ENCODE data around the gene OR51I2. TPM values are rescaled to one million over a fixed set of nuclear protein-coding genes. Genes with fewer than 3 reads are reported as not detected.

The OR51I2 gene, protein sequence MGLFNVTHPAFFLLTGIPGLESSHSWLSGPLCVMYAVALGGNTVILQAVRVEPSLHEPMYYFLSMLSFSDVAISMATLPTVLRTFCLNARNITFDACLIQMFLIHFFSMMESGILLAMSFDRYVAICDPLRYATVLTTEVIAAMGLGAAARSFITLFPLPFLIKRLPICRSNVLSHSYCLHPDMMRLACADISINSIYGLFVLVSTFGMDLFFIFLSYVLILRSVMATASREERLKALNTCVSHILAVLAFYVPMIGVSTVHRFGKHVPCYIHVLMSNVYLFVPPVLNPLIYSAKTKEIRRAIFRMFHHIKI
- not detected for total RNA-seq

DNA sequence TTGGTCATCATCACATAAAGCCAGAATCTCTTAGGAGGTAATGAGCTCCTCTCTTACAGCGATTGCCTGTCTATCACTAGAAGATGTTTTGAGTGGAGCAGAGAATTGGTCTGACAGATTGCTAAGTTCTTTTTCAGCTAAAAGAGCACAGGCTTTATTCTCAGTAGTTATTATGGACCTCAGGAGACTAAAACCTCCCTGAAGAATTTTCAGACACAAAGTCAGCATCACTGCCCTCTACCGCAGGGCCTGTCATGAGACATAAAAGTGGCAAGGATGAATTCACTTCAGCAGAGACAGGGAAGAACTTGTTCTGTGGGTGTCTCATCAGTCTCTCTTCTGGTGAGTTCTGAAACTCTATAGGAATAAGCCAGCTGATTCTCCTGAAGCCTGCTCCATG, at the start of gene OR51I2:
Gene OR51I2, plus strand, starts transcription at position 301 of the 400 bp plus-strand sequence. CDS start 4,166 bp downstream, outside the sequence.
- no peak for DNase-seq

DNA sequence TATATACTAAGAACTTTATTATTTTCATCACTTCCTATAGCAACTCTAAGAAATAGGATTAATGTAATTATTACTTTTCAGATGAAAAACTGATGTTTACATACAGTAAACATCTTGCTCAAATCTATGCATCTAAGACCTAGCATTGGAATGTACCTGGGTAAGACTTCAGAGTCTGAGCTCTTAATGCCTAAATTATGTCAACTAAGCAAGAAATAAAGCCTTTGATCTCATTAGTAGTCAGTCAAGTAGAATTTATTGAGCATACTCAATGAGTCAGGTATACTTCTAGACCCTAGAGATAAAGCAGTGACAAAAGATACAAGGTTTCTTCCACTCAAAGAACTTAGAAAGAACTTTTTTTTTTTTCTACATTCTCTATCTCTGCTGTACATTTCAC, 44.0 kb upstream of the OR51I2 start:
- DNase-seq: no peak

DNA sequence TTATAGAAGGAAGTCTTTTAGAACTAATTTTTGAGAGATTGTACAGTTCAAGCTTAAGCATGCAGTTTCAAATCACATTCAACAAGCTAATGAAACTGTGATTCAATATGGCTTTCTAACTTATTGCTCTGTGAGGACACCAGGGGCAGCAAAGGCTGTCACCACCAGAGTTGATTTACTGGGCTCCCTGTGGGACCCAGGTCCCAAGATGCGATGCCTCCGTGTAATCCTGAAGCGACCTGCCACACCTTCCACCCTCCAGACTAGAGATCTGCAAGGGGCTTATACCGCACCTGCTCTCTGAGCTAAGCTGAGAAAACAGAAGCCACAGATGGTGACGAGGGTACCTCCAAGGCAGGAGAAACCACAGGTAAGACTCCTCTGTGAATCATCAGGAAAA, 28.1 kb upstream of the OR51I2 start:
- DNase-seq: no peak

DNA sequence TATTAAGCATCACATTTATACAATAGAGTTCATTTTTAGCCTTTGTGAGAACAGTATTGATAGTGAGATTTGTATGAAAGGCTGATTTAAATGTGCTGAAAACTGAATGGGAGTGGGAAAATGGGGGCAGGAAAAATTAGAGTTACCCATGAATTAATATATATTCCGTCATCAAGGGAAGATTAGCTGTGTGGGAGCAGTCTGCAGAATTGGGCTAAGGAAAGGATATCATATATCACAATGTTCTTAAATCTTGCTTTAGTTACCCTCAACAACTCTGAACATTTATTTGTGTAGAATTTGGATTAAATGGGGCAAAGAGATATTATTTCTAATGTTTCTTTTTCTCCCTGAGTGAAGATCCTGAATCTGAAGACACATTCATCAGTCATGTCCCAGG, 27.3 kb upstream of the OR51I2 start, which contains the start of gene OR51Q1:
Gene OR51Q1, plus strand, starts transcription at position 301 of the 400 bp plus-strand sequence. Its CDS starts 90 bp downstream, at position 391.
- no peak for DNase-seq

DNA sequence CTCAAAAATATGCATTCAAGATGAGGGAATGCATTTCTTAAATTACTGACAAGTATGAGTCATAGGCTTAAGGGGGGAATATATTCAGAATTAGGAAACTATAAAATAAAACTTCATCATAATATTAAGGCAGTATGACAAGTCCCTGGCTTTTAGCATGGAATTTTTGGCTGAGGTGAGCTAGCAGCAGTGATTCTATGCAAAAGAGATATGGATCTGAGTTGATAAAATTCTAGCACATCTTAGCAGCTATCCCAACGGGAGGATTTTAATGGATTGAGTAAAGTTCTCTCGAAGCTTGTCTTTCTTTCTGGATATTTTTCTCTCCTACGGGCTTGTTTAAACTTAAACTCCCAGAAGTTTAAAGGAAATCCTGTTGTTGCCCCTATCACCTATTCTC, 26.0 kb upstream of the OR51I2 start:
- DNase-seq: no peak

DNA sequence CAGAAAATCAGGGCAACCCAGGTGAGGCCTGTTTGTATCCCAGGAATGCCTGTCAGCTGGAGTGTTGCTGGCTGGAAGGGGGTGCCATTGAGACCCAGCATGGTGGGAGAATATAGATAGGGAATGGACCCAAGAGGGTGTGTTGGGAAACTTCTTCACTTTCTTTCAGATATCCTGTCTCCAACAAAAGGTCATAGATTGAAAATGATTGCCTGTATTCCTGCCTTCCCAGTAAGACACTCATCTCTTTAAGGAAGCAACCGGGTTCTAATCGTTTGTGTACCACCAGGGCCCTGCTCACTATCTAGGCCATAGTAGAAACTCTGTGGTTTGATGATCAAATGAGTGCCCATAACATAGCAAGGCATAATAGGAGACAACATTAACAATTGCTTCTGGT, 7.7 kb upstream of the OR51I2 start, which contains the start of gene OR51I1:
Gene OR51I1, minus strand, starts transcription at position 101 of the 400 bp plus-strand sequence. Its CDS starts 0 bp downstream, at position 101.
- DNase-seq: no peak

DNA sequence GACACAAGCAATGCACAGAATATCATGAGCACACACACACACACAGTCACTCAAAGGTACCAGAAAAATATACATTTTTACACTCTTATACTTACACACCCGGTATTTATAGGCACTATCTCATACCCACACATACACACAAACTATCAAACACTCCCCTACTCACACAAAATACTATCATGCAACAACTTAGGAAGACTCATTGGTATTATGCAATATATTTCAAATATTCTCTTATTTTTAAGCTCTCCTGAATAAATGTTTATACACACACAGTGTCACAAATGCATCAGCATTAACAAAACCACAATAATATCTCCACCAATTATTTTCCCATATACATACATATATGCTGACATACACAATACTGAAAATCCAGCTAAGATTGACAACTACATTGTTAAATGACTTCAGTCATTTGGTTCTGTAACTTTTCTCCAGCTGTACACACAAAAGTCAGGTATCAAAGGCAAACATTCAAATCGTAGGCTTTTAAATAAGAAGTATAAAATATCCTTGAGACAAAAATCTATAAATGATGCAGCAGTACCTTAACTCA, 5.2 kb upstream of the OR51I2 start:
- no peak for DNase-seq

DNA sequence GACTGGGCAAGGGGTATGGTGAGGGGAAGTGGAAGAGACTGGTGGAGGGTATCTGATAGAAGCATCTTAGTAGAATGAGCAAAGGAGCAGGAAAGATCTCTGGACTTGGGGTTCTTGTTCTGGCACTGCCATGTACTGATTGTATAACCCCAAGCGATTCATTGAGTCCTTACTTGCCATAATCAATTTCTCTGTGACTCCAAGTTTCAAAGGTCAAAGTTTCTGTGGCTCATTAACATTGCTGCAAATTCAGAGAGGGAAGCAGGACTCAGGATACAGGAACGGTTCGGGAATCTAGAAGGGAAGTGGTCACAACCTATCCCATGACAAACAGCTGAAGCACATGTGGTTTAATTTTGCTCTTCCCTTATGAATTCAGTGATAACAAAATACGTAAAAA, 309 bp downstream of the OR51I2 start:
- no peak for DNase-seq

DNA sequence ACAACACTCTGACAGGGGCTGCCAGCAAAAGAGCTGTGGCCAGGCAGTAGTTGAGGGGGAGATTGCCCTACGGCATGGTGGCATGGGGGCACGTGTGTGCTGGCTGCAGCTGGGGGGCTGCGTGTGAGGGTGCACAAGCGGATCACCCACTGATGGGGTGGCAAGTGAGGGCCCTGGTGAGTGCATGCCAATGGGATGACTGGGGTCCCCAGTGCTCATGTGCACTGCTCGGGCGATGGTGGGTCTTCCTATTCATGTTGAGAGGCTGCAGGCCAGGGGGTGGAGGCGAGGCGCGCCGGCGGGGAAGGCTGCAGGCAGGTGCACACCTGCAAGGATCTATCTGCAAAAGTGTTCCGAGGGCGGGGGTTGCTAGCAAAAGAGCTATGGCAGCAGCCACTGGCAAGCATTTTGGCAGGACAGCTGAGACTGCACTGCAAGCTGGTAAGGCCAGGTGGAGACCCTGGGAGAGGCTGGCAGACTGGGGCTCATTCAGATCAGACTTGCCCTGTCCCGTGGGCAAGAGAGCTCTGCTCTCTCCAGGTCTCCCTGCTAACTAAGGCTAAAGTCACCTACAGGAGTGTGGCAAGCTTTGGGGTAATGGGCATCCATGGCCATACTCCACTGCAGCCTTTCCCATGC, 12.0 kb downstream of the OR51I2 start:
- no peak for DNase-seq

DNA sequence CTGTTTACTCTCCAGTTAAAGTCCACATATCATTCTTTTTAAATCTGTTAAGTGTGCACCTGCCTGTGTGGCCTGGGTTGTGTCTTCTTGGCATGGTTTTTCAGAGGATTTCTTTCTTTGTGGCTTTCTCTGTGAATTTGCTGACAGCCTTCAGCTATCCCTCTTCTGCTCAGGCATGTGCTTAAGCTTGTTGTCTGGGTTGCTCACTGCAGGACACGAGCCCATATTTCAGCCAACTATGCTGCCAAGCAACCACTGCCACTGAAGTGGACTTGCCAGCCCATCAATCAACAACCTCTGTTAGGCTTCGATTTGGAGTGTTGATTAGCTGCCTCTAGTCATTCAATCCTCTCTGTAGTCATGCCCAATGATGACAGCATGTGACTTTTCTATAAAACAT, 18.4 kb downstream of the OR51I2 start:
- no peak for DNase-seq

DNA sequence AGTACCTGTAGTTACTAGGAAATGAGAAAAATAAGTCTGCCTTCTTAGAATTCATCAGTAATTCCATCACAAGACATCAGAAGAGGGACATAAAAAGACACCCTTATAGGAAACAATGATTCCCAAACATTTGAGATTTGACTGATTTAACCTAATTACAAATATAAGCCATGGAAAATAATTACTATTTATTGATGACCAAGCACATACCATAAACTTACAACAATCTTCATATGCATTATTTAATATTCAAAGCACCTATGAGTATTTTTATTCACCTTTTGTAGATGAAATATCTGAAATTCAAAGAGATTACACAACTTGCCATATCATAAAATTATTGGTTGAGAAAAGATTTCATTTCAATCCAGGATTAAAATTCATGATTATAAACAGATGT, 24.8 kb downstream of the OR51I2 start:
- DNase-seq: no peak

DNA sequence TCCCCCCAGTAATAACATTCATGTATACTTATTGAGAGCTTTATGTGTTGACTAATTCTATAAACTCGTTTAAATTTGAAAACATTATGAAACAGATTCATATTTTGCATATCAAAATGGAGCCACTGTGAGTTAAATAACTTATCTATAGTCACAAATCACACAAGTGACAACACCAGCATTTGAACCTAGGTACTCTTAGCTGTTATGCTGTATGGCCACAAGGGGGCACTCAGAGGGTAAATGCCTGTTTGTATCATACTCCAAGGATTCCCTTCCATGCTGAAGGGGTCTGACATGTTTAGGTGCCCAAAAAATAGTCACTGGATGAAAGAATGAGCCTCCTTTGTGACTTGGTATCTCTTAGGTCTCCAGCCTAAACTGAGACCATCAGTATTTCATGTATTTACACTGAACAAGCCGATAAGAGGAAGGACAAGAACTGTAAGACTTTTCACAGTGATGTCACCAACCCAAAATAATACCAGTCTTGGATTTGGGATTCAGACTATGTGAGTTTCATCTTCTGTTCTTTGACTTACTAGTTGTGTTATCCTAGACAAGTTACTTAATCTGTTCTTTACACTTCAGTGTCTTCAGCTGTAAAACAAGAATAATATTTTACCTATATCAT, 27.2 kb downstream of the OR51I2 start:
- DNase-seq: no peak

DNA sequence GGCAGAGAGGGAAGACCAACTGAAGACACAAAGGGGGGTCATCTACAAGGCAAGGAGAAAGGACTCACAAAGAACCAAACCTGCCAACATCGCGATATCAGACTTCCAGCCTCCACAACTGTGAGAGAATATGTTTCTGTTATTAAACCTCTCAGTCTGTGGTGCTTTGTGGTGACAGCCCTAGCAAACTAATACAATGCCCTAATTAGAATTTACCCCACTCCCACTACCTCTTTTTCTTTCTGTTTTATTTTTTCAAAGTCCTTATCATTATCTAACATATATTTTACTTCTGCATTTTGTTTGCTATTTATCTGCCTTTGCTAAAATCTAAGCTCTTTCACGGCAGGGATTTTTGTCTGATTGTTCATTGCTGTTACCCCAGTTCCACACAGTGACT, 36.9 kb downstream of the OR51I2 start:
- no peak for DNase-seq

DNA sequence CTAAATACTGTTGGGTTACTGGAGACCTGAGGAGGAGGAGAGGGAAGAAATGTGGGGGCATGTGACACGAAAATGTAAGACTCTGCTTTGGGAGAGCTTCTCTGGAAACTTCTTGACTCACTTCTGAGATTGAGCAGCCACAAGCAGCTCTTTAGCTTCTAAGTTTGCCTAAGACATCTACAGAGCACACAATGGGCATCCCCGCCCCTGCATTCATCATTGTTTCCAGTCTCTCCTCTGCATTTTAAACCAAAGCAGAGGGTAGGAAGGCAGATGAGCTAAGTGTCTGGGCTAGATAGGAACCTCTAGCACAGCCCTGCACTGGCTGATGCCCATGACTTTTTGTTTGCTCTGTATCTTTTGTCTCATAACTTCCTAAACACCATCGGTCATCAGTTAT, 37.3 kb downstream of the OR51I2 start:
- DNase-seq: no peak

DNA sequence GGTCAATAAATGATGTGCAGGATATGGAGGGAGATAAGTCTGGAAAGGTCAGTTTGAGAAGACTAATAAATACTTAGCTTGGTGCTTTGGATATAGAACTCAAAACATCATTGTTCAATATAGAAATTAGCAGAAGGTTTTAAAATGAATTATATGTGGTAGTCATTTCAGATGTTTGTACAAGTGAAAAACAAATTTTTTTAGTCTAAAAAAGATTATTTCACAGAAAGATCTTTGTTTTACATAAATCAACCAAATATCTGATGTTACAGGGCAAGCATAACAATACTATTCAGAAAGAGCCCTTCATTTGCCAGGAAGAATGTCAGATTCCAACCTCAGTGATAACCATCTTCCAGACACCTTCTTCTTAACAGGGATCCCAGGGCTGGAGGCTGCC, 39.3 kb downstream of the OR51I2 start, which contains the start of gene OR52D1:
Gene OR52D1, plus strand, starts transcription at position 301 of the 400 bp plus-strand sequence. Its CDS starts 22 bp downstream, at position 323.
- DNase-seq: no peak

DNA sequence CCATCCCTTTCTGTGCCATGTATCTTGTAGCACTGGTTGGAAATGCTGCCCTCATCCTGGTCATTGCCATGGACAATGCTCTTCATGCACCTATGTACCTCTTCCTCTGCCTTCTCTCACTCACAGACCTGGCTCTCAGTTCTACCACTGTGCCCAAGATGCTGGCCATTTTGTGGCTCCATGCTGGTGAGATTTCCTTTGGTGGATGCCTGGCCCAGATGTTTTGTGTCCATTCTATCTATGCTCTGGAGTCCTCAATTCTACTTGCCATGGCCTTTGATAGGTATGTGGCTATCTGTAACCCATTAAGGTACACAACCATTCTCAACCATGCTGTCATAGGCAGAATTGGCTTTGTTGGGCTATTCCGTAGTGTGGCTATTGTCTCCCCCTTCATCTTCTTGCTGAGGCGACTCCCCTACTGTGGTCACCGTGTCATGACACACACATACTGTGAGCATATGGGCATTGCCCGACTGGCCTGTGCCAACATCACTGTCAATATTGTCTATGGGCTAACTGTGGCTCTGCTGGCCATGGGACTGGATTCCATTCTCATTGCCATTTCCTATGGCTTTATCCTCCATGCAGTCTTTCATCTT, 39.8 kb downstream of the OR51I2 start:
- DNase-seq: no peak

DNA sequence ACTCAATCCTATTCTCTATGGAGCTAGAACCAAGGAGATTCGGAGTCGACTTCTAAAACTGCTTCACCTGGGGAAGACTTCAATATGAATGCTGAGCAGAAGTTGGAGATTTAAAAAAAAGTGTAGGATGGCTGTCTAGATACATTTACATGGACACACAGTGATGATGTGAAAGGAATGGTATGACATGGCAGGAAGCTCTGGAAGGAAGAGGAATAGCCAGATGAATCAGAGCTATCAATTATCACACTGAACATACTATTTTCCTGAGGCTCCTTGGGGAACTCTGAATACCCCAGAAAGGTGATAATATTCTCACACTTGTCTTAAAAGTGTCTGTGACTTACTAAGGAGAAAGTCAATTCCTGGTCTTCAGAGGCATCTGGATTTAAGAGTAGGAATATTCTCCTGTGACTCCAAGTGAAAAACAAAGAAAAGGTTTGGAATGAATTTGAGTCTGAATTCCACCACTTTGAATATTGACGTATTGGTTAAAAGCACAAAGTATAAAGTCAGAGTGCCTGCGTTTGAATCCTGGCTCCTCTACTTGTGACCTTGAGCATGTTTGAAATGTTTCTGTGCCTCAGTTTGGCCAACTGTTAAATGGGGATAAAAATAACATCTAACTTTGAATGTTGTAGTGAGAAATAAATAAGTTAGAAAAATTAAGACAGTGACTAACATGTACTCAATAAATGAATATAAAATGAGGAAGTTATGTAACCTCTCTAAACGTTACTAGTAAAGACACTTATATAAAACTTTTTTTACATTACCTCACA, 40.6 kb downstream of the OR51I2 start:
- no peak for DNase-seq

DNA sequence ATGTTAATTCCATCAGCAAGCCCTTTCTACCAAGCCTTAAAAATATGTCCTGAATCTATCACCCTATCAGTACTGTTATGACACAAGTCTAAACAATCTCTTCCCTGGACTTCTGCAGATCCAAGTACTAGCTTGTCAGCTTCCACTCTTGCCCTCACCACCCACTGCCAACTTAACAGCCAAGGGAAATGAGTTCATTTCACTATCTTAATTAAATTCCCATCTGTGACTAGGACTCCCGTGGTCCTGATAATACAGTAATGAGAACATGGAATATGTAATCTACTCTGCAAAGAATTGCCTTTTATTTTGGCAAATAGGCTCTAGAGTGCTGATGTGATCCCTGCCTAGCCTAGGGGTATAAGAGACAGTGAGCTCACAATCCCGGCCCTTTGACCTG, 50.5 kb downstream of the OR51I2 start:
- no peak for DNase-seq

DNA sequence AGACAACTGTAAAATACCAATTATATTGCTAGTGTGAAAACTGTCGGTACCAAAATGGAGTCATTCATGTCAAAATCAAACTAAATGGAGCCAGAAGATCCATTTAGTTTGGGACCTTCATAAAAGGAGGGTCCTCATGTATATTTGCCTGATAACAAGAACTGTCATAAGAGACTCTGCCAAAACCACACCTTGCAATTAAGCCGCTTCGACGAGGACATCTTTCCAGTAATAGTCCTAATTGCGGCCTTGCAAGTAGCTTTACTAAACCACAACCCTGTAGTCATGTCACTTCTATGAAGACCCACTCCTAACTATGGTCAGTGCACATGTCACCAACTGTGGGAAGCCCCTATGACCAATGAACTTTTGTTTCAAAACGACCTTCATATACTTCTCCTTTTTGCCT, 51.3 kb downstream of the OR51I2 start:
- DNase-seq: no peak

DNA sequence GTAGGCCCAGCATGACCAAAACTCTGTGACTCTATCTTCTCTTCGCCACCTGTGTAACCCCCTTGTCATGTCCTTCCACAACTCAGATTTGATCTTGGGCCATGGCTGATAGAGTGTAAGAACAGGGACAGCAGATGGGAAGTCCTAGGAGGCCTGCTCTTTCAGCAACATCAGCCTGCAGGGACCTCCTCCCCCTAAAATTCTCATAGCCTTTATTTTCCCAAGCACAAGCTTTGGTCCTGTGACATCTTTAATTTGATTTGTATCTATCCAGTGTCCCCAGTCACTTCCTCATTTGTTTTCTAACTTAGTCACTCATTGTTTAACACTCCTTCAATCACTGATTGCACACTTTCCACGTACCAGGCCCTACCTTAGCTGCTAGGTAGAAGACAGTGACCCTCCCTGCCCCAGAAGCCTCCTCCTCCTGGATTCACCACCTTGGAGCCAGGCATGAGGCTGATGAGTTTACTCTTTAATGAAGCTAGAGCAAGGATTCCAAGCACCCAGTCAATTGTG, 55.3 kb downstream of the OR51I2 start:
- no peak for DNase-seq

DNA sequence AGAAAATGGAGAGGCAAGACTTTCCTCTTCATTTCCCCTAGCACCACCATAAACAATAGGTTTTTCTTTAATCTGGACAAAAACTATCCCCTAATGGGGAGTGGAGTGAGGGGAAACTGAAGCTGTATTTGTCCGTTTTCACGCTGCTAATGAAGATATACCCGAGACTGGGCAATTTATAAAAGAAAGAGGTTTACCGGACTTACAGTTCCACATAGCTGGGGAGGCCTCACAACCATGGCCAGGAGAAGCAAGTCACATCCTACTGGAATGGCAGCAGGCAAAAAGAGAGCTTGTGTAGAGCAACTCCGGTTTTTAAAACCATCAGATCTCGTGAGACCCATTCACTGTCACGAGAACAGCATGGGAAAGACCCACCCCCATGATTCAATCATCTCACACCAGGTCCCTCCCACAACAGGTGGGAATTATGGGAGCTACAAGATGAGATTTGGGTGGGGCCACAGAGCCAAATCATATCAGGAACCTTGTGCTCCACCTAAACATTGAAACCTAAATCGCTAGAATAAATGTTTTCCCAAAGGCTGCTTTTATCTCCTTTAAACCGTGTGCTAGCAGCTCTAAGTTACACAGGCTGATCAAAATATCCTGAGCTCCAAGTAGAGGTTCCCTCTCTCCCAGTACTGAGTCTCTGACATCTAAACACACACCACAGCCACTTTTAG, 56.4 kb downstream of the OR51I2 start:
- no peak for DNase-seq

Measured in occipital lobe (tissue), 2 donors.